Measurements from ENCODE around the gene RLN3. TPM values are rescaled to one million over a fixed set of nuclear protein-coding genes. Genes with fewer than 3 reads are reported as not detected.
A peak's percentile ranks its signal among the peaks of the same experiment; 100 is the strongest.

RLN3 gene
- total RNA-seq, 5 donors from 2014 or later (not counting 1 experiment from before 2014, with no cell fraction given), result not detected

GRCh38 chr19:13996928-13997630 is 30.9 kb upstream of the RLN3 start:
- peaks cover 0 to 4% (median 0%) of the 10 kb centered on the region in 3 donors for H3K9me3 Mint-ChIP-seq
- DNase-seq, result no peak
- POLR2A ChIA-PET, result interaction anchor here in 1 of 2 donors (0.7 kb wide), 1 partner anchor 654 kb away, joined by 6 read pairs; no protein-coding TSS in a partner anchor
- Histone ChIP-seq H3K27me3 (replicated peaks in 1 of 2; ENCODE audit: control insufficient read depth in 2 of 2, extremely low read depth in 1 of 2, insufficient read depth in 2 of 2, low read length in 1 of 2) (no peaks in the 10 kb centered on the region), H3K4me3 (ENCODE audit: control insufficient read depth in 1 of 2, extremely low read depth in 1 of 2, low read length in 1 of 2) (no peak overlapping the region), H3K27ac (ENCODE audit: low read length) (no peak overlapping the region), H3K9me3 (no peaks in the 10 kb centered on the region), H3K4me1 (ENCODE audit: control insufficient read depth in 1 of 2, extremely low read depth in 1 of 2, insufficient read depth in 2 of 2, low read length in 2 of 2) (peaks cover 19 to 40% of the 10 kb centered on the region in 2 experiments), H3K36me3 (ENCODE audit: control insufficient read depth in 2 of 2, extremely low read depth in 1 of 2, insufficient read depth in 1 of 2, low read length in 1 of 2) (peaks cover 9 to 39% of the 10 kb centered on the region in 2 donors)
- H3K36me3 Mint-ChIP-seq, result peaks cover 12% of the 10 kb centered on the region
- 97% methylated on average over 20 of the region's 22 CpGs for WGBS (ENCODE audit: insufficient coverage)
- H3K27ac Mint-ChIP-seq, result no peak overlapping the region
- no peak overlapping the region for H3K4me3 Mint-ChIP-seq
- CTCF ChIA-PET, result no interaction called here
- ATAC-seq (replicated peaks in 1 of 4), result no peak
- H3K4me1 Mint-ChIP-seq, result peaks cover 31 to 44% (median 32%) of the 10 kb centered on the region in 3 donors
- H3K27me3 Mint-ChIP-seq, result no peaks in the 10 kb centered on the region

- Mint-ChIP-seq H3K36me3 (peaks cover 10% of the 10 kb centered on the region), H3K27ac (no peak overlapping the region), H3K9me3 (peaks cover 0 to 4% (median 0%) of the 10 kb centered on the region in 3 donors), H3K4me3 (no peak overlapping the region), H3K27me3 (no peaks in the 10 kb centered on the region), H3K4me1 (peaks cover 32 to 49% (median 34%) of the 10 kb centered on the region in 3 donors)
- DNase-seq (no peak), ATAC-seq (replicated peaks in 1 of 4) (no peak)
- Histone ChIP-seq H3K27me3 (replicated peaks in 1 of 2; ENCODE audit: control insufficient read depth in 2 of 2, extremely low read depth in 1 of 2, insufficient read depth in 2 of 2, low read length in 1 of 2) (no peaks in the 10 kb centered on the region), H3K9me3 (no peaks in the 10 kb centered on the region), H3K4me1 (ENCODE audit: control insufficient read depth in 1 of 2, extremely low read depth in 1 of 2, insufficient read depth in 2 of 2, low read length in 2 of 2) (peaks cover 23 to 43% of the 10 kb centered on the region in 2 experiments), H3K36me3 (ENCODE audit: control insufficient read depth in 2 of 2, extremely low read depth in 1 of 2, insufficient read depth in 1 of 2, low read length in 1 of 2) (peaks cover 9 to 34% of the 10 kb centered on the region in 2 donors), H3K4me3 (ENCODE audit: control insufficient read depth in 1 of 2, extremely low read depth in 1 of 2, low read length in 1 of 2) (no peak overlapping the region), H3K27ac (ENCODE audit: low read length) (no peak overlapping the region)
- WGBS (ENCODE audit: insufficient coverage), result no CpG with 5 or more reads among the region's 6 CpGs
- ChIA-PET POLR2A (no interaction called here), CTCF (no interaction called here)
Measured at GRCh38 chr19:13997631-13997962, 30.4 kb upstream of the RLN3 start.

GRCh38 chr19:13998426-13998825 is 29.5 kb upstream of the RLN3 start:
- POLR2A ChIA-PET, result no interaction called here
- no peaks in the 10 kb centered on the region for H3K27me3 Mint-ChIP-seq

GRCh38 chr19:13999085-13999484 is 28.9 kb upstream of the RLN3 start:
- H3K9me3 Mint-ChIP-seq, result peaks cover 0 to 4% (median 0%) of the 10 kb centered on the region in 3 donors
- peak overlapping the region; percentile 82 to 99 for H3K27ac Mint-ChIP-seq
- peaks cover 41 to 55% (median 43%) of the 10 kb centered on the region in 3 donors for H3K4me1 Mint-ChIP-seq
- peaks cover 10% of the 10 kb centered on the region for H3K36me3 Mint-ChIP-seq
- ATAC-seq (replicated peaks in 1 of 4) (no peak), DNase-seq (no peak)
- ChIA-PET CTCF (interaction anchor here (0.5 to 0.8 kb wide), 3 partner anchors 37 to 754 kb away, joined by 3 to 4 read pairs (median 3); no protein-coding TSS in a partner anchor), POLR2A (no interaction called here)
- peaks cover 24 to 49% of the 10 kb centered on the region in 2 experiments for H3K4me1 ChIP-seq (ENCODE audit: control insufficient read depth in 1 of 2, extremely low read depth in 1 of 2, insufficient read depth in 2 of 2, low read length in 2 of 2)
- H3K9me3 ChIP-seq, result no peaks in the 10 kb centered on the region
- H3K27me3 ChIP-seq (replicated peaks in 1 of 2; ENCODE audit: control insufficient read depth in 2 of 2, extremely low read depth in 1 of 2, insufficient read depth in 2 of 2, low read length in 1 of 2), result no peaks in the 10 kb centered on the region
- H3K4me3 Mint-ChIP-seq, result no peak overlapping the region
- WGBS (ENCODE audit: insufficient coverage), result 100% methylated on average over 2 of the region's 3 CpGs
- H3K36me3 ChIP-seq (ENCODE audit: control insufficient read depth in 2 of 2, extremely low read depth in 1 of 2, insufficient read depth in 1 of 2, low read length in 1 of 2), result peaks cover 9 to 22% of the 10 kb centered on the region in 2 donors
- H3K27me3 Mint-ChIP-seq, result no peaks in the 10 kb centered on the region
- H3K27ac ChIP-seq (ENCODE audit: low read length), result peak overlapping the region; percentile 44
- no peak overlapping the region for H3K4me3 ChIP-seq (ENCODE audit: control insufficient read depth in 1 of 2, extremely low read depth in 1 of 2, low read length in 1 of 2)

More at GRCh38 chr19:13998426-13998825, 29.5 kb upstream of the RLN3 start:
- Histone ChIP-seq H3K27me3 (replicated peaks in 1 of 2; ENCODE audit: control insufficient read depth in 2 of 2, extremely low read depth in 1 of 2, insufficient read depth in 2 of 2, low read length in 1 of 2) (no peaks in the 10 kb centered on the region), H3K4me3 (ENCODE audit: control insufficient read depth in 1 of 2, extremely low read depth in 1 of 2, low read length in 1 of 2) (no peak overlapping the region), H3K9me3 (no peaks in the 10 kb centered on the region), H3K27ac (ENCODE audit: low read length) (peak overlapping the region; percentile 44), H3K36me3 (ENCODE audit: control insufficient read depth in 2 of 2, extremely low read depth in 1 of 2, insufficient read depth in 1 of 2, low read length in 1 of 2) (peaks cover 9 to 26% of the 10 kb centered on the region in 2 donors), H3K4me1 (ENCODE audit: control insufficient read depth in 1 of 2, extremely low read depth in 1 of 2, insufficient read depth in 2 of 2, low read length in 2 of 2) (peaks cover 25 to 43% of the 10 kb centered on the region in 2 experiments)
- ATAC-seq (replicated peaks in 1 of 4) (no peak), DNase-seq (no peak)
- Mint-ChIP-seq H3K4me3 (no peak overlapping the region), H3K27ac (peak overlapping the region; percentile 81 to 82), H3K36me3 (peaks cover 10% of the 10 kb centered on the region), H3K9me3 (peaks cover 0 to 4% (median 0%) of the 10 kb centered on the region in 3 donors), H3K4me1 (peaks cover 39 to 54% (median 41%) of the 10 kb centered on the region in 3 donors)
- WGBS (ENCODE audit: insufficient coverage), result 100% methylated on average over 1 of the region's 1 CpG
- CTCF ChIA-PET, result interaction anchor here (0.5 to 0.8 kb wide), 3 partner anchors 37 to 753 kb away, joined by 3 to 4 read pairs (median 3); no protein-coding TSS in a partner anchor

GRCh38 chr19:14000691-14001375 is 27.1 kb upstream of the RLN3 start:
- H3K4me1 ChIP-seq (ENCODE audit: control insufficient read depth in 1 of 2, extremely low read depth in 1 of 2, insufficient read depth in 2 of 2, low read length in 2 of 2), result peaks cover 26 to 64% of the 10 kb centered on the region in 2 experiments
- no peaks in the 10 kb centered on the region for H3K9me3 ChIP-seq
- H3K27ac ChIP-seq (ENCODE audit: low read length), result peak overlapping the region; percentile 100
- CTCF ChIA-PET, result interaction anchor here in 1 of 2 donors (0.6 kb wide), 1 partner anchor 29 kb away, joined by 5 read pairs; no protein-coding TSS in a partner anchor
- no peak for ATAC-seq (replicated peaks in 1 of 4)
- no peaks in the 10 kb centered on the region for H3K27me3 ChIP-seq (replicated peaks in 1 of 2; ENCODE audit: control insufficient read depth in 2 of 2, extremely low read depth in 1 of 2, insufficient read depth in 2 of 2, low read length in 1 of 2)
- H3K36me3 ChIP-seq (ENCODE audit: control insufficient read depth in 2 of 2, extremely low read depth in 1 of 2, insufficient read depth in 1 of 2, low read length in 1 of 2), result peaks cover 9 to 15% of the 10 kb centered on the region in 2 donors
- Mint-ChIP-seq H3K27ac (peak overlapping the region; percentile 99), H3K27me3 (no peaks in the 10 kb centered on the region), H3K36me3 (peaks cover 7% of the 10 kb centered on the region), H3K4me3 (peak overlapping the region in 2 of 3 donors; percentile 11 to 74), H3K9me3 (peaks cover 0 to 4% (median 0%) of the 10 kb centered on the region in 3 donors), H3K4me1 (peaks cover 52 to 66% (median 56%) of the 10 kb centered on the region in 3 donors)
- DNase-seq, result no peak
- 67% methylated on average over 11 of the region's 13 CpGs for WGBS (ENCODE audit: insufficient coverage)
- H3K4me3 ChIP-seq (ENCODE audit: control insufficient read depth in 1 of 2, extremely low read depth in 1 of 2, low read length in 1 of 2), result no peak overlapping the region
- POLR2A ChIA-PET, result no interaction called here

- no peaks in the 10 kb centered on the region for H3K27me3 ChIP-seq (replicated peaks in 1 of 2; ENCODE audit: control insufficient read depth in 2 of 2, extremely low read depth in 1 of 2, insufficient read depth in 2 of 2, low read length in 1 of 2)
- Mint-ChIP-seq H3K4me1 (peaks cover 53 to 74% (median 63%) of the 10 kb centered on the region in 3 donors), H3K36me3 (peaks cover 7% of the 10 kb centered on the region), H3K9me3 (peaks cover 0 to 4% (median 0%) of the 10 kb centered on the region in 3 donors), H3K27ac (peak overlapping the region; percentile 99), H3K4me3 (peak overlapping the region; percentile 28 to 74 (median 57)), H3K27me3 (no peaks in the 10 kb centered on the region)
- H3K36me3 ChIP-seq (ENCODE audit: control insufficient read depth in 2 of 2, extremely low read depth in 1 of 2, insufficient read depth in 1 of 2, low read length in 1 of 2), result peaks cover 2 to 11% of the 10 kb centered on the region in 2 donors
- peaks cover 28 to 68% of the 10 kb centered on the region in 2 experiments for H3K4me1 ChIP-seq (ENCODE audit: control insufficient read depth in 1 of 2, extremely low read depth in 1 of 2, insufficient read depth in 2 of 2, low read length in 2 of 2)
- no peaks in the 10 kb centered on the region for H3K9me3 ChIP-seq
- DNase-seq, result peak in 7 of 35 experiments; percentile 24 to 74 (median 28)
- ChIA-PET CTCF (interaction anchor here in 1 of 2 donors (1.4 kb wide), 1 partner anchor 16 kb away, joined by 5 read pairs; no protein-coding TSS in a partner anchor), POLR2A (interaction anchor here (0.6 to 0.7 kb wide), 3 partner anchors 88 to 379 kb away, joined by 3 to 12 read pairs (median 5); partner anchors contain the start of gene PRKACA (in 1 of the 2))
- peak overlapping the region; percentile 100 for H3K27ac ChIP-seq (ENCODE audit: low read length)
- no peak overlapping the region for H3K4me3 ChIP-seq (ENCODE audit: control insufficient read depth in 1 of 2, extremely low read depth in 1 of 2, low read length in 1 of 2)
- no peak for ATAC-seq (replicated peaks in 1 of 4)
- WGBS (ENCODE audit: insufficient coverage), result 12% methylated on average over 5 of the region's 13 CpGs
Measured at GRCh38 chr19:14002571-14003250, 25.2 kb upstream of the RLN3 start.
